HG03460 (cell line): ENCODE measurements around the gene DPYSL4.

Experiments
- ATAC-seq: cut with Tn5 transposase; IDR thresholded peaks from one replicate; pipeline ENCODE4 v1.9.1; 2021; ENCODE audit not compliant: unreplicated experiment

Gene DPYSL4

DNA sequence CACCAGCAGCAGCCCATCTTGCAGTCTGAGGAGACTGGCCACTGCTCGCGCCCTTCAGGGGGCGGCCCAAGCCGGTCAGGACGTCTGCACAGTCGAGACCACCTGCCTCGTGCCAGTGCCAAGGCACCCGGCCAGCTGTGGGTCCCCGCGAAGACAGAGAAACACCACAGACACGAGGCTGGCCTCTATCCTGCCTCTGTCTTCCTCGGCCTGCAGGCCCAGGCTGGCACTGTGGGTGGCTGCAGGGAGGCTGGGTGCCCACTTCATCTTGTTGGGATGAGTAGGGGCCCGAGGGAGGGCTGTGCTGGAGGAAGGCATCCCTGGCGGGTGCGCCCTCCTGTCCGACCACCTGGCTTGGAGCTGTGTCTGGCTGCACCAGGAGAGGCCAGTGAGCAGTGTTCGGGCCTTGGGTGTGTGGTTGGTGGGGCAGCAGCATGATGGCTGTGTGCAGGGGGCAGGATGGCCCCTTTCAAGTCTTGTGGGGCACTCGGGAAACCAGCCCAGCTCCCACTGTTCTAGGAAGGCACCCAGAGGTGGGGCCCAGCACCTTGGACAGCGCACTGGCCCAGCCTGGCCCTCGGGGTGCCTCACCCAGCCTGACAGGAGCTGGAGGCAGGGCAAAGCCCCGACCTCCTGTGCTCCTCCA, 7.3 kb downstream of the DPYSL4 start:
- no peak for ATAC-seq

DNA sequence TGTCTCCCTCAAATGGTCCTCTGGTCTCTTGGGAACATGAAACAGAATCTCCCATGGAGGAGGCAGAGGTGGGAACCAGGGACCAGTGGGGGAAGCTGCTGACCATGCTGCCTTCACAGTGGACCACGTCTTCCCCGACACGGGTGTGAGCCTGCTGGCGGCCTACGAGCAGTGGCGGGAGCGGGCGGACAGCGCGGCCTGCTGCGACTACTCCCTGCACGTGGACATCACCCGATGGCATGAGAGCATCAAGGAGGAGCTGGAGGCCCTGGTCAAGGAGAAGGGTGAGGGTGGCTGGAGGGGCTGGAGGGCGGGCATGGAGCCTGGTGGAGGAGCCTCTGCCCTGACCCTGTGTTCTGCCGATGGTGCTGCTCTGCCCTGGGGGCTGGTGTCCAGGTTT, 8.0 kb downstream of the DPYSL4 start:
- ATAC-seq: no peak

DNA sequence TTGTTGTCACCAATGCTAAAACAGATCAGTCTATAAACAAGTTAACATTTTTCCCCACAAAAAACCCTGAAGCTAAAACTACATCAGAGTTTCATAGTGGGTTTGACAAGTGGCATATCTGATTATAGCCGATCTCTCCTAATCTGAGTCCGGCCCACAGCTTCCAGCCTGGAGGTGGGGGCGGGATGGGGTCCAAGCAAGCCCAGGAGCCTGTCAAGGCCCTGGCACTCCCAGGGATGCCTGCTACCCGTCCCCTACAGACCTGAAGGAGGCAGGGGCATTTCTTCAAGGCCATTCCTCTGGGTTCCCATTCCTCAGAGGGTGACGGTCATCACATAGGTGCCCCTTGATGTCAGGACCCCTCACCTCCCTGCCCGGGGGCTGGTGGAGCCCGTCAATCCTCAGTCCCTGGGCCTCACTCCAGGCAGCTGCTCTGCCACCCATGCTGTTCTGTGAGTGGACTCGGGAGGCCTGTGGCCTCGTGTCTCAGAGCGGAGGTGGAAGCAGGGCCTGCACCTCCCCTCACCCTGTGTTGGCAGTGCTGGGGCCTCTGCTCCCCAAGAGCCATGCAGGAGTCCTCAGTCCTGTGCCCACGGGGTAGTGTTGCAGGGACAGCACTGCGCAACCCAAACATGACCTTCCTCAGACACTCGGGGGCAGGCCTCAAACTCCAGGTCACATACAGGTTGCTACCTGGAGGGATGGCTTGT, 8.8 kb downstream of the DPYSL4 start:
- ATAC-seq: no peak

GRCh38 chr10:132196178-132197113, 9.7 kb downstream of the DPYSL4 start:
- no peak for ATAC-seq

DNA sequence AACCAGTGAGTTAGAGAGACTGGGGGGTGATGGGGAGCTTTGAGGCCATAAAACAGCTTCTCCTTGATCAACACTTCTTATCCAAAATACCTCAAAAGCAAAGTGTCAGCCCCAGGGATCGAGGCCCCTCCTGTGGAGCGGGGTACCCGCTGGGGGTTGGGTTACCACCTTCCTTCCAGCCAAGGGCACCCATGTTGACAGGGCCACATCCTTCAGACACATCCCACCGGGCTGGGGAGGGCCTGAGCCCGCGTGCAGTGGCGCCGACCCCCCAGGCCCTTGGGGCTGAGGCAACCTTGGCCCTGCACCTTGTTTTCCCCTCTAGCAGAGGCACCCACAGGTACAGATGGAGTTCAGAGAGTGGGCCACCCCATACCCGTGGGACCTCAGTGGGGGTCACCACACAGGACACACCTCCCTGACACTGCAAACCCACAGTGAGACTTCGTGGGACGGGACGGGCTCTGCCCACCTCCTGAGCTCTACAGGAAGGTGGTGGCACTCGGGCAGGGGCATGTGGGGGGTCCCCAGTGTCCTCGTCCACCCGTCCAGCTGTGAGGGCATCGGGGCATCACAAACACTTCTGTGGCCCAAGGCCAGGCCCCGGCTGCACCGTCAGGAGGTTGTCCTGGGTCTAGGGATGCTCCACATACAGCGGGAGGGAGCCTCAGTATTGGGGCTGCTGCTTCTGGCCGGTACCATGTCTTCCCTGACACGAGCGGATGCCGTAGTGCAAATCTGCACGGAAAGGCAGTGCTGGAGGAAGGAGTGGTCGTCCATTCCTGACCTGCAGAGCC, 10.7 kb downstream of the DPYSL4 start:
- ATAC-seq: no peak

GRCh38 chr10:132198068-132198370, 11.3 kb downstream of the DPYSL4 start:
- ATAC-seq: no peak

GRCh38 chr10:132198381-132199181, 11.8 kb downstream of the DPYSL4 start:
- no peak for ATAC-seq

GRCh38 chr10:132199268-132199853, 12.6 kb downstream of the DPYSL4 start:
- ATAC-seq: no peak

DNA sequence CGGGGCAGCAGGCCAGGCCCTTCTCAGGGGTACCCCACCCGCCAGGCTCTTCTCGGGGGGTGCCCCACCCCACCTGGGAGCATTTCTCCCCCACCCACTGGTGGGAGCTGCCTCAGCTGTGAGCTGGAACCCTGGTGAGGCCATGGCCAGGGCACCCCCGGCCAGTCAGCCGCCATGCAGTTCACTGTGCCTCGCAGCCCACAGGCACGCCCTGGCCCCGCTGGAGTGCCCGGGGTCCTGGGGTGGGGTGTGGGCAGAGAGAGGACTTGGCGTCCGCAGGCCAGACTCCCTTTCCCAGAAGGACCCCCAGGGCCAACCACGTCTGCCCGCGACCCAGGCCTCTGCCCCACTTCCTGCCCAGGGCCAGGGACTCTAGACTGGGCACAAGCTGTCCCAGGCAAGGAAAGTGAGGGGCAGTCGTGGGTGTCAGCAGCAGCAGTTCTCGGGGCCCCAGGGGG, 13.1 kb downstream of the DPYSL4 start:
- ATAC-seq: no peak

- ATAC-seq: no peak
Measured at GRCh38 chr10:132200344-132201110, 13.8 kb downstream of the DPYSL4 start.

- ATAC-seq: no peak
Measured at GRCh38 chr10:132201111-132201969, 14.6 kb downstream of the DPYSL4 start.

DNA sequence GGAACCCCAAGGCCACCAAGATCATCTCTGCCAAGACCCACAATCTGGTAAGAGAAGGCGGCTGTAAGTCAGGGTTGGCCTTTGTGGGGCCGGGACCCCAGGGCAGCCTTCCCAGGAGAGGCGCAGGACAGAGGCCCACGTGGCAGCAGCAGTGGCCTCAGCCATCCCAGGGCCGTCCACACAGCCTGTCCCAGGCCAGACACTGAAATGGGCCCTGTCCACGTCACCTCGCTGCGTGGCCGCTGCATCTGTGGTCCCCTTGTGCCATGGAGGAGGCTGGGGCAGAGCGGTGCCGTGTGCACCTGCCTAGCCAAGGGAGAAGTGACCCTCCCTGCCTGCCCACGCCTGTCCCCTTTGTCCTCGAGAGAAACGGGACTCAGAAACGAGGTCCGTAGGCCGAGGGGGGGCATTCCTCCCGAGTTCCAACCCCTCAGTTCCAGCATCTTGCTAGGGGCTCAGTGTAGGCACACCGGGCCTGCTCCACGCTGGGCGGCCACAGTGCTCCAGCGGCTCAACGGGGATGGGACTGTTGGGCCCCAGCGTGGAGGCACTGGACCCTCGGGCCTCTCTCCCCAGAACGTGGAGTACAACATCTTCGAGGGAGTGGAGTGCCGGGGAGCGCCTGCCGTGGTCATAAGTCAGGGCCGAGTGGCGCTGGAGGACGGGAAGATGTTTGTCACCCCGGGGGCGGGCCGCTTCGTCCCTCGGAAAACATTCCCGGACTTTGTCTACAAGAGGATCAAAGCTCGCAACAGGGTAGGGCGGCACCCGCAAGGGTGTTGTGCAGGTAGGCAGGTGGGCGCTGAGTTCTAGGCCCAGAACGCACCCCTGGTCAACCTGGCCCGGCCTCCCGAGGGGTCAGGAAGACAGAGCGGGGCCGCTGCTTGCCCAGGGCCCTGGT, 15.6 kb downstream of the DPYSL4 start:
- ATAC-seq: no peak

DNA sequence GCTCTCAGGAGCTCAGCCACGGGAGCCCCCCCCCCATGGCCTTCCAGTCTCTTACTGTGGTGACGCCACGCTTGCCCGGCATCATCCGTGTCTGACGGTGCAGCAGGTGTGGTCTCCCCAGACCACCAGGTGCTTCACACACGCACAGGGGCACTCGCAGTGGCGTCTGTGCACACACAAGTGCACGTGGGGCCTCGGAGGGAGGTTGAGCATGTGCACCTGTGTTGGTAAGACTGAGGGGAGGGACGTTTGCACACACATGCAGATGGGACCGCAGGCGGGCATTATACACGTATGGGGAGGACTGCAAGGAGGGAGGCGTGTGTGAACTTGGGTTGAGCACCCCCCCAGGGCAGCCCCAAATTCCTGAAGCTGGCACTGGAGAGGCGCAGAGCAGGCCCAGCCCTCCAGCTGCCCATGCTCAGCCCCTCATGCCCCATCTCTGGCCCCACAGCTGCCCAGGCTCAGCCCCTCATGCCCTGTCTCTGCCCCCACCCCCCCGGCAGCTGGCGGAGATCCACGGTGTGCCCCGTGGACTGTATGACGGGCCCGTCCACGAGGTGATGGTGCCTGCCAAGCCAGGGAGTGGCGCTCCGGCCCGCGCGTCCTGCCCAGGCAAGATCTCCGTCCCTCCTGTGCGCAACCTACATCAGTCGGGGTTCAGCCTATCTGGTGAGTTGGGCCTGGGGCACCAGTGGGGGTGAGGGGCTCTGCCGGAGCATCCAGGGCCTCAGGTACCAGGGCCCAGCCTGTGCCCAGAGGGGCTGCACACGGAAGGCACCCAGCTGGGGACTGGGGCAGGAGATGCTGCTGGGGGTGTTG, 16.7 kb downstream of the DPYSL4 start:
- ATAC-seq: no peak

DNA sequence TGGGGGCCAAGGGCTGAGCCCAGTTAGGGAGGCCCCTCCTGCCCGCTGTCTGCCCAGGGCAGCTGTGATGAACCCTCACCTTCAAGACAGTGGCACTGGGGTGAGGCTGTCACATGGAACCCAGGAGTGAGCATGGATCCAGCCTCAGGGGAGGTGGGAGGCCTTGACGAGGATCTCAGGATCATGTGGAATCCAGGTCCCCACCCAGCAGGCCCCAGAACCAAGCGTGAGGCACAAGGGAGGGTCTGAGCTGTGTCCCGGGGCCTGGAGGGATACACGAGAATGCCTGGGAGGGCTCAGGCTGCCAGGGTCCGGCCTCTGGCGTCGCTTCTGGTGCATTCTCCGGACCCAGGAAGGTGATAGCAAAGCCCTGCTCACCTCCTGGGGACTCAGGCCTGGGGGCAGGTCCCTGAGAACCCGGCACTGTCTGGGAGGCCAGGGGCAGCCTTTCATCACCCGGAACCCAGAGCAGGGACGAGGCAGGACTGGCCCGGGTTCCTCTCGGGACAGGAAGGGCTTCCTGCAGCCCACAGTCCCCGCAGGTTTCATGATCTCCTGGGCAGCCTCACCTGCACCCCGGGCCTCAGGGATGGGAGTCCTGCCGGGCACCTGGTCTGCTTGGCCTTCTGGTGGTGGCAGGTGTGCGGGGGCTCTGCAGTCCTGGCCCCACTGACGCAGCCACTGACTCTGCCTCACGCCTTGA, 17.5 kb downstream of the DPYSL4 start:
- ATAC-seq: no peak

DNA sequence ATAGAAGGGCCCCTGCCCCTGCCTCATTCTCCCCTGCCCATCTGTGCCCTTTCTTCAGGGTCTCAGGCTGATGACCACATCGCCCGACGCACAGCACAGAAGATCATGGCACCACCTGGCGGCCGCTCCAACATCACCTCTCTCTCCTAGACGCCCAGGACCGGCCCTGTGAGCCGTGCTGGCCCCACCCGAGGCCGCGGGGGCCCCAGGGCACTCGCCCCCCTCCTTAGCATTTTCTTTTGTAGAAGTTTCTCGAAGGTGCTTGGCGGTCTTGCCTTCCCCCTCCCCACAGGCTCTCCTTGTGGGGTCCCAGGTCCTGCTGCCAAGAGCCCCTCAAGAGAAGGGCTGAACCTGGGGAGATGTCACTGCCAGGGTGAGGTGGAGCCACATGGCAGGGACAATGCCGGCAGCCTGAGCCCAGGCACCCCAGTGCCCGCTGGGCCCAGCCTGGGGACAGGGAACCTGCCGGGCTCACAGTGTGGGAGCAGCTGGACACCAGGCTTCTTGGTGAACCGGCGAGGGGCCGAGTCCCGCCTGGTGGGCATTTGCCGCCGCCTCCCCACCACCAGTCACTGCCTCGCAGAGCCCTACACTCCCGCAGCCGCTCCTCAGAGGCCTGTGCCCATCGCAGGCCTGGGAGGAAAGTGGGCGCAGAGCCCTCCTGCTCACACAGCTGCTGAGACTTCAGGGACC, 18.2 kb downstream of the DPYSL4 start:
- ATAC-seq: no peak
